K562 (cell line): ENCODE results near the gene PCED1B. TPM values are rescaled to one million over a fixed set of nuclear protein-coding genes. Genes with fewer than 3 reads are reported as not detected.

ENCODE experiments used
- DDX20 ChIP-seq: fragments of 450-650 bp; IDR thresholded peaks from 2 replicates; pipeline ENCODE4 v1.6.1; 2016; ENCODE audit warnings: missing genetic modification characterization, low read depth, mild to moderate bottlenecking, missing compliant biosample characterization, moderate library complexity
- GTF2F1 ChIP-seq: IDR thresholded peaks from 2 replicates; pipeline ENCODE4 v1.6.1; 2011; ENCODE audit warnings: low read depth, low read length, improper control_type of control experiment
- NR1H2 ChIP-seq: sonication (generic); formaldehyde crosslinking; IDR thresholded peaks from 2 replicates; pipeline ENCODE4 v1.4.0; 2020; ENCODE audit warnings: mild to moderate bottlenecking, missing genetic modification reagents
- RHOXF2B ChIP-seq: fragments of 250-450 bp; sonication (Bioruptor Pico); conservative IDR thresholded peaks from 2 replicates; pipeline ENCODE4 v1.5.1; 2021
- WHSC1 ChIP-seq: IDR thresholded peaks from one replicate; pipeline ENCODE4 v1.6.1; 2012; ENCODE audit warnings: low read length, control low read depth, inconsistent platforms
- ZBED1 ChIP-seq: IDR thresholded peaks from 2 replicates; pipeline ENCODE4 v1.6.1; 2014
- ZNF551 ChIP-seq: fragments of 250-450 bp; sonication (Bioruptor Pico); IDR thresholded peaks from 2 replicates; pipeline ENCODE4 v1.5.0; 2021; ENCODE audit warnings: mild to moderate bottlenecking, moderate library complexity
- ZSCAN29 ChIP-seq: fragments of 450-650 bp; IDR thresholded peaks from 2 replicates; pipeline ENCODE4 v1.6.1; 2017
- polyA plus RNA-seq, 8 experiments: library from polyadenylated mRNA; depleted of rRNA in 4 of 8; stranded (reverse) in 5 of 8; unstranded in 3 of 8; fragments of >200 nt; fragmentation: Nextera tagmentation in 2 of 8; fragmentation: Illumina TruSeq in 1 of 8; extraction: Ambion mirVana in 2 of 8; extraction: Trizol in 1 of 8; gene quantifications; 2 replicates each; pipeline versions ENCODE4 v1.2.1 to v1.2.3, GENCODE V29; 2011 to 2014; ENCODE audit warnings: inconsistent platforms in 1 of 8, missing spikeins in 1 of 8
- total RNA-seq, 7 experiments: library from RNA; depleted of rRNA in 6 of 7; stranded (reverse); fragments of >200 nt in 6 of 7; fragmentation: Illumina TruSeq in 2 of 7; extraction: Trizol in 2 of 7; gene quantifications; 2 replicates each; pipeline versions ENCODE4 v1.2.1 to v1.2.3, GENCODE V29; 2011 to 2021; ENCODE audit warnings: low replicate concordance in 1 of 7
- TF ChIP-seq, protein P1 (sequence below), 2 experiments: fragments of 450-650 bp in 1 of 2; sonication (generic) in 1 of 2; formaldehyde crosslinking in 1 of 2; IDR thresholded peaks in 1 of 2; conservative IDR thresholded peaks in 1 of 2; 2 replicates each; pipeline versions ENCODE4 v1.6.1 to v1.8.1; 2016 to 2023; ENCODE audit warnings: mild to moderate bottlenecking in 2 of 2, moderate library complexity in 2 of 2, inconsistent platforms in 1 of 2, missing genetic modification reagents in 1 of 2
- TF ChIP-seq, protein P2 (sequence below): fragments of 450-650 bp; IDR thresholded peaks from 2 replicates; pipeline ENCODE4 v1.6.1; 2017; ENCODE audit warnings: antibody characterized with exemption
- TF ChIP-seq, protein P3 (sequence below), 2 experiments: fragments of 450-650 bp; formaldehyde crosslinking in 1 of 2; IDR thresholded peaks; 2 replicates each; pipeline versions ENCODE4 v1.4.0 to v1.6.1; 2014 to 2020; ENCODE audit warnings: mild to moderate bottlenecking in 2 of 2, borderline replicate concordance in 1 of 2, low read depth in 1 of 2
- TF ChIP-seq, protein P4 (sequence below): sonication (generic); formaldehyde crosslinking; IDR thresholded peaks from 2 replicates; pipeline ENCODE4 v1.8.1; 2023; ENCODE audit warnings: mild to moderate bottlenecking, missing genetic modification reagents

Gene PCED1B
- total and polyA plus RNA-seq, 9 of the 15 experiments (the other 6 are each of a cell fraction or from before 2014, with no cell fraction given) = 1.2 to 9.3 (median 2.5) TPM

DNA sequence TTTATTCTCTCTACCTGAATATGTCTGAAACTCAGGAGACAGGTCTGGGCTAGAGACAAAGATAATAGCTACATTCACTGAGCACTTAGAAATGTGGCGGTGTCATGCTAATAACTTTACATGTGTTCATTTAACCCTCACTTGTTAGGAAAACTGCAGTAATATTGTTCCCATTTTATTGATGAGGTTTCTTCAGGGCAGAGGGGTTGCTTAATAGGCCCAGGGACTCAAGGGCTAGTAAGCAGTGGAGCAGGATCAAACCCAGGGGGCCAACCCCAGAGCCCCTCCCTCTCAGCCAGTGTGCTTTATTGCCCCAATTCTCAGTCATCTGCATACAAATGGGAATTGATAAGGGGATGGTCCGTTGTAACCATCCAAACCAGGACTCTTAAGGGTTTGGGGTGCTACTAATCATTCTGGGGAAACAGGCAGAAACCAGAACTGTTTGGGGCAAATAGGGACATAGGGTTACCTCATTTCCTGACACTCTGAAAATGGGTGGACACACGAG is 143.2 kb downstream of the PCED1B start (continued):
- TF ChIP-seq, protein P1, sequence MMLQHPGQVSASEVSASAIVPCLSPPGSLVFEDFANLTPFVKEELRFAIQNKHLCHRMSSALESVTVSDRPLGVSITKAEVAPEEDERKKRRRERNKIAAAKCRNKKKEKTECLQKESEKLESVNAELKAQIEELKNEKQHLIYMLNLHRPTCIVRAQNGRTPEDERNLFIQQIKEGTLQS (IDR thresholded peaks at IDR 0.05) = peak; percentile 16; the same call in 1 of the 2 replicates
- TF ChIP-seq, protein P1 (CRISPR knock-in tag; conservative IDR thresholded peaks at IDR 0.05) = no peak
- TF ChIP-seq, protein P2, sequence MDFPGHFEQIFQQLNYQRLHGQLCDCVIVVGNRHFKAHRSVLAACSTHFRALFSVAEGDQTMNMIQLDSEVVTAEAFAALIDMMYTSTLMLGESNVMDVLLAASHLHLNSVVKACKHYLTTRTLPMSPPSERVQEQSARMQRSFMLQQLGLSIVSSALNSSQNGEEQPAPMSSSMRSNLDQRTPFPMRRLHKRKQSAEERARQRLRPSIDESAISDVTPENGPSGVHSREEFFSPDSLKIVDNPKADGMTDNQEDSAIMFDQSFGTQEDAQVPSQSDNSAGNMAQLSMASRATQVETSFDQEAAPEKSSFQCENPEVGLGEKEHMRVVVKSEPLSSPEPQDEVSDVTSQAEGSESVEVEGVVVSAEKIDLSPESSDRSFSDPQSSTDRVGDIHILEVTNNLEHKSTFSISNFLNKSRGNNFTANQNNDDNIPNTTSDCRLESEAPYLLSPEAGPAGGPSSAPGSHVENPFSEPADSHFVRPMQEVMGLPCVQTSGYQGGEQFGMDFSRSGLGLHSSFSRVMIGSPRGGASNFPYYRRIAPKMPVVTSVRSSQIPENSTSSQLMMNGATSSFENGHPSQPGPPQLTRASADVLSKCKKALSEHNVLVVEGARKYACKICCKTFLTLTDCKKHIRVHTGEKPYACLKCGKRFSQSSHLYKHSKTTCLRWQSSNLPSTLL = no peak
- TF ChIP-seq GTF2F1 = no peak
- no peak for TF ChIP-seq ZBED1
- TF ChIP-seq DDX20 (tag) = no peak
- 0 out of 2 replicates have a peak, but pooled peaks have one; percentile 38 for TF ChIP-seq ZSCAN29
- TF ChIP-seq WHSC1 = no peak
- TF ChIP-seq, protein P3, sequence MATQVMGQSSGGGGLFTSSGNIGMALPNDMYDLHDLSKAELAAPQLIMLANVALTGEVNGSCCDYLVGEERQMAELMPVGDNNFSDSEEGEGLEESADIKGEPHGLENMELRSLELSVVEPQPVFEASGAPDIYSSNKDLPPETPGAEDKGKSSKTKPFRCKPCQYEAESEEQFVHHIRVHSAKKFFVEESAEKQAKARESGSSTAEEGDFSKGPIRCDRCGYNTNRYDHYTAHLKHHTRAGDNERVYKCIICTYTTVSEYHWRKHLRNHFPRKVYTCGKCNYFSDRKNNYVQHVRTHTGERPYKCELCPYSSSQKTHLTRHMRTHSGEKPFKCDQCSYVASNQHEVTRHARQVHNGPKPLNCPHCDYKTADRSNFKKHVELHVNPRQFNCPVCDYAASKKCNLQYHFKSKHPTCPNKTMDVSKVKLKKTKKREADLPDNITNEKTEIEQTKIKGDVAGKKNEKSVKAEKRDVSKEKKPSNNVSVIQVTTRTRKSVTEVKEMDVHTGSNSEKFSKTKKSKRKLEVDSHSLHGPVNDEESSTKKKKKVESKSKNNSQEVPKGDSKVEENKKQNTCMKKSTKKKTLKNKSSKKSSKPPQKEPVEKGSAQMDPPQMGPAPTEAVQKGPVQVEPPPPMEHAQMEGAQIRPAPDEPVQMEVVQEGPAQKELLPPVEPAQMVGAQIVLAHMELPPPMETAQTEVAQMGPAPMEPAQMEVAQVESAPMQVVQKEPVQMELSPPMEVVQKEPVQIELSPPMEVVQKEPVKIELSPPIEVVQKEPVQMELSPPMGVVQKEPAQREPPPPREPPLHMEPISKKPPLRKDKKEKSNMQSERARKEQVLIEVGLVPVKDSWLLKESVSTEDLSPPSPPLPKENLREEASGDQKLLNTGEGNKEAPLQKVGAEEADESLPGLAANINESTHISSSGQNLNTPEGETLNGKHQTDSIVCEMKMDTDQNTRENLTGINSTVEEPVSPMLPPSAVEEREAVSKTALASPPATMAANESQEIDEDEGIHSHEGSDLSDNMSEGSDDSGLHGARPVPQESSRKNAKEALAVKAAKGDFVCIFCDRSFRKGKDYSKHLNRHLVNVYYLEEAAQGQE (IDR thresholded peaks at IDR 0.05; ENCODE audit: borderline replicate concordance) = peak; percentile 53; the same call in 1 of the 2 replicates
- TF ChIP-seq, protein P3 (CRISPR knock-in tag; IDR thresholded peaks at IDR 0.05; ENCODE audit: low read depth) = no peak
- TF ChIP-seq, protein P4, sequence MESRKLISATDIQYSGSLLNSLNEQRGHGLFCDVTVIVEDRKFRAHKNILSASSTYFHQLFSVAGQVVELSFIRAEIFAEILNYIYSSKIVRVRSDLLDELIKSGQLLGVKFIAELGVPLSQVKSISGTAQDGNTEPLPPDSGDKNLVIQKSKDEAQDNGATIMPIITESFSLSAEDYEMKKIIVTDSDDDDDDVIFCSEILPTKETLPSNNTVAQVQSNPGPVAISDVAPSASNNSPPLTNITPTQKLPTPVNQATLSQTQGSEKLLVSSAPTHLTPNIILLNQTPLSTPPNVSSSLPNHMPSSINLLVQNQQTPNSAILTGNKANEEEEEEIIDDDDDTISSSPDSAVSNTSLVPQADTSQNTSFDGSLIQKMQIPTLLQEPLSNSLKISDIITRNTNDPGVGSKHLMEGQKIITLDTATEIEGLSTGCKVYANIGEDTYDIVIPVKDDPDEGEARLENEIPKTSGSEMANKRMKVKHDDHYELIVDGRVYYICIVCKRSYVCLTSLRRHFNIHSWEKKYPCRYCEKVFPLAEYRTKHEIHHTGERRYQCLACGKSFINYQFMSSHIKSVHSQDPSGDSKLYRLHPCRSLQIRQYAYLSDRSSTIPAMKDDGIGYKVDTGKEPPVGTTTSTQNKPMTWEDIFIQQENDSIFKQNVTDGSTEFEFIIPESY (CRISPR knock-in tag) = no peak
- no peak for TF ChIP-seq ZNF551 (CRISPR knock-in tag)
- 0 out of 2 replicates have a peak, but pooled peaks have one; percentile 20 for TF ChIP-seq RHOXF2B
- TF ChIP-seq NR1H2 (CRISPR knock-in tag) = no peak
